H1 (cell line): ENCODE data around the gene PNPLA8. TPM values are rescaled to one million over a fixed set of nuclear protein-coding genes. Genes with fewer than 3 reads are reported as not detected.
A peak's percentile ranks its signal among the peaks of the same experiment; 100 is the strongest.

Experiments used
- BCL11A ChIP-seq, 2 experiments: IDR thresholded peaks; one replicate each; pipeline ENCODE4 v1.6.1; 2011; ENCODE audit warnings: low read depth in 2 of 2, low read length in 2 of 2, mild to moderate bottlenecking in 2 of 2
- EP300 ChIP-seq, 2 experiments: IDR thresholded peaks; 1 replicate in 1 of 2; 2 replicates in 1 of 2; pipeline ENCODE4 v1.6.1; 2011 to 2012; ENCODE audit warnings: low read depth in 2 of 2, low read length in 2 of 2, mild to moderate bottlenecking in 2 of 2, borderline replicate concordance in 1 of 2, inconsistent platforms in 1 of 2, moderate library complexity in 1 of 2
- JUN ChIP-seq: IDR thresholded peaks from 2 replicates; pipeline ENCODE4 v1.6.1; 2011; ENCODE audit warnings: low read depth, mild to moderate bottlenecking, improper control_type of control experiment, low read length
- JUND ChIP-seq: IDR thresholded peaks from 2 replicates; pipeline ENCODE4 v1.6.1; 2011; ENCODE audit warnings: mild to moderate bottlenecking, improper control_type of control experiment, low read length
- MAFK ChIP-seq: IDR thresholded peaks from 2 replicates; pipeline ENCODE4 v1.6.1; 2012; ENCODE audit warnings: low read depth, mild to moderate bottlenecking, improper control_type of control experiment, low read length
- POLR2AphosphoS5 ChIP-seq: IDR thresholded peaks from 2 replicates; pipeline ENCODE4 v1.6.1; 2011; ENCODE audit warnings: low read depth, low read length
- RAD21 ChIP-seq, 2 experiments: IDR thresholded peaks in 1 of 2; conservative IDR thresholded peaks in 1 of 2; 2 replicates each; pipeline ENCODE4 v1.6.1; 2011; ENCODE audit warnings: low read depth in 2 of 2, low read length in 2 of 2, improper control_type of control experiment in 1 of 2, inconsistent platforms in 1 of 2, mild to moderate bottlenecking in 1 of 2, moderate library complexity in 1 of 2
- RBBP5 ChIP-seq: IDR thresholded peaks from 2 replicates; pipeline ENCODE4 v1.7.1; 2012; ENCODE audit warnings: low read depth, mild to moderate bottlenecking, inconsistent platforms, low read length, moderate library complexity, borderline replicate concordance
- SIN3A ChIP-seq, 2 experiments: IDR thresholded peaks in 1 of 2; conservative IDR thresholded peaks in 1 of 2; 2 replicates each; pipeline ENCODE4 v1.6.1; 2011 to 2012; ENCODE audit warnings: low read length in 2 of 2, improper control_type of control experiment in 1 of 2, low read depth in 1 of 2, mild to moderate bottlenecking in 1 of 2
- SRF ChIP-seq: IDR thresholded peaks from 2 replicates; pipeline ENCODE4 v1.6.1; 2011; ENCODE audit warnings: mild to moderate bottlenecking, low read depth, low read length, moderate library complexity
- TAF1 ChIP-seq: IDR thresholded peaks from 2 replicates; pipeline ENCODE4 v1.6.1; 2011; ENCODE audit warnings: mild to moderate bottlenecking, low read depth, low read length
- TBP ChIP-seq: IDR thresholded peaks from 2 replicates; pipeline ENCODE4 v1.6.1; 2011; ENCODE audit warnings: low read depth, low read length, improper control_type of control experiment
- TCF12 ChIP-seq: IDR thresholded peaks from 2 replicates; pipeline ENCODE4 v1.6.1; 2011; ENCODE audit warnings: low read depth, mild to moderate bottlenecking, low read length
- ZNF274 ChIP-seq: IDR thresholded peaks from 2 replicates; pipeline ENCODE4 v1.7.0; 2012; ENCODE audit warnings: low read length, borderline replicate concordance; ENCODE audit errors: extremely low read depth
- polyA plus RNA-seq, 7 experiments: library from polyadenylated mRNA; depleted of rRNA in 3 of 7; stranded (reverse) in 5 of 7; unstranded in 2 of 7; fragments of >200 nt in 5 of 7; fragments of 200-250 nt in 2 of 7; gene quantifications; 1 replicate in 5 of 7; 2 replicates in 1 of 7; 4 replicates in 1 of 7; pipeline versions ENCODE4 v1.2.1 to v1.2.3, GENCODE V29; 2011 to 2013; ENCODE audit warnings: missing spikeins in 2 of 7, mixed read lengths in 2 of 7
- total RNA-seq: library from RNA; stranded (reverse); fragmentation: NEBNext Ultra II Directional; extraction: Animal tissue kit (Norgen Biotek cat#: 25700); gene quantifications from 2 replicates; pipeline ENCODE4 v1.2.1, GENCODE V29; 2021
- TF ChIP-seq, protein P1 (sequence below): IDR thresholded peaks from 2 replicates; pipeline ENCODE4 v1.6.1; 2011; ENCODE audit warnings: low read depth, mild to moderate bottlenecking, low read length; ENCODE audit not compliant: insufficient read depth
- TF ChIP-seq, protein P2 (sequence below): IDR thresholded peaks from 2 replicates; pipeline ENCODE4 v1.6.1; 2012; ENCODE audit warnings: inconsistent platforms
- TF ChIP-seq, protein P3 (sequence below): IDR thresholded peaks from 2 replicates; pipeline ENCODE4 v1.6.1; 2011; ENCODE audit warnings: low read length, improper control_type of control experiment
- TF ChIP-seq, protein P4 (sequence below), 3 experiments: IDR thresholded peaks; 1 replicate in 2 of 3; 2 replicates in 1 of 3; pipeline versions ENCODE4 v1.5.1 to v1.6.1; 2011; ENCODE audit warnings: low read length in 3 of 3, mild to moderate bottlenecking in 3 of 3, inconsistent platforms in 2 of 3, low read depth in 1 of 3, moderate library complexity in 1 of 3; ENCODE audit not compliant: insufficient read depth in 1 of 3; ENCODE audit errors: control extremely low read depth in 1 of 3

PNPLA8 gene
- total and polyA plus RNA-seq, 2 of the 8 experiments (the other 6 are each of a cell fraction or from before 2014, with no cell fraction given) = 3.8 to 11.2 TPM

DNA sequence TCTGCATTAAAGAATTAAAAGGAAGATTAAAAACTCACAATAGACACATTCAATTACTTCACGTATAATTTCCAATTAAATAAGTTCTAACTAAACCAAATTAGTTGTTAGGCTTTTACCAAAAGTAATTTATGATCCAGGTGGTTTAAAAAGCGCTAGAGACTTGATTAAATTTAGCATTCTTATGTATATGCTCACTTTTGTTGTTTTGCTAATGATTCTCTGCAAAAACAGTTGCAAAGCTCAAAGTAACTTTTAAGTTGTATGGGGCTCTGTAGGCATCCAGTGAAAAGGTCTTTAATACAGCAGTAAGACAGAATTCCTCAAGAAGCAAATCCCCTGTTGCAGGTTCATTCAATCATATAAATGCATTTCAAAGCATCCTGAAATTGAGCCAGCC, 15.5 kb upstream of the PNPLA8 start (continued):
- TF ChIP-seq EP300 (IDR thresholded peaks at IDR 0.05; ENCODE audit: borderline replicate concordance in 1 of 2, low read depth in 2 of 2, low read length in 2 of 2) (peak in 1 of 2 experiments; percentile 65; a peak in 1 of 3 replicates), JUND (no peak), ZNF274 (no peak), TAF1 (no peak), RAD21 (IDR thresholded peaks at IDR 0.05 in 1 of 2, conservative IDR thresholded peaks at IDR 0.05 in 1 of 2; ENCODE audit: low read depth in 2 of 2, low read length in 2 of 2) (no peak), TBP (no peak), MAFK (no peak), JUN (no peak), SIN3A (conservative IDR thresholded peaks at IDR 0.05 in 1 of 2, IDR thresholded peaks at IDR 0.05 in 1 of 2; ENCODE audit: low read depth in 1 of 2, low read length in 2 of 2) (no peak), POLR2AphosphoS5 (no peak), SRF (no peak), BCL11A (IDR thresholded peaks at IDR 0.05; ENCODE audit: low read depth in 2 of 2, low read length in 2 of 2) (peak in 1 of 2 experiments; percentile 18), RBBP5 (no peak), TCF12 (no peak)
- TF ChIP-seq, protein P1, sequence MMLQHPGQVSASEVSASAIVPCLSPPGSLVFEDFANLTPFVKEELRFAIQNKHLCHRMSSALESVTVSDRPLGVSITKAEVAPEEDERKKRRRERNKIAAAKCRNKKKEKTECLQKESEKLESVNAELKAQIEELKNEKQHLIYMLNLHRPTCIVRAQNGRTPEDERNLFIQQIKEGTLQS = no peak
- TF ChIP-seq, protein P2, sequence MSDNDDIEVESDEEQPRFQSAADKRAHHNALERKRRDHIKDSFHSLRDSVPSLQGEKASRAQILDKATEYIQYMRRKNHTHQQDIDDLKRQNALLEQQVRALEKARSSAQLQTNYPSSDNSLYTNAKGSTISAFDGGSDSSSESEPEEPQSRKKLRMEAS = no peak
- TF ChIP-seq, protein P3, sequence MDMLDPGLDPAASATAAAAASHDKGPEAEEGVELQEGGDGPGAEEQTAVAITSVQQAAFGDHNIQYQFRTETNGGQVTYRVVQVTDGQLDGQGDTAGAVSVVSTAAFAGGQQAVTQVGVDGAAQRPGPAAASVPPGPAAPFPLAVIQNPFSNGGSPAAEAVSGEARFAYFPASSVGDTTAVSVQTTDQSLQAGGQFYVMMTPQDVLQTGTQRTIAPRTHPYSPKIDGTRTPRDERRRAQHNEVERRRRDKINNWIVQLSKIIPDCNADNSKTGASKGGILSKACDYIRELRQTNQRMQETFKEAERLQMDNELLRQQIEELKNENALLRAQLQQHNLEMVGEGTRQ = no peak
- TF ChIP-seq, protein P4, sequence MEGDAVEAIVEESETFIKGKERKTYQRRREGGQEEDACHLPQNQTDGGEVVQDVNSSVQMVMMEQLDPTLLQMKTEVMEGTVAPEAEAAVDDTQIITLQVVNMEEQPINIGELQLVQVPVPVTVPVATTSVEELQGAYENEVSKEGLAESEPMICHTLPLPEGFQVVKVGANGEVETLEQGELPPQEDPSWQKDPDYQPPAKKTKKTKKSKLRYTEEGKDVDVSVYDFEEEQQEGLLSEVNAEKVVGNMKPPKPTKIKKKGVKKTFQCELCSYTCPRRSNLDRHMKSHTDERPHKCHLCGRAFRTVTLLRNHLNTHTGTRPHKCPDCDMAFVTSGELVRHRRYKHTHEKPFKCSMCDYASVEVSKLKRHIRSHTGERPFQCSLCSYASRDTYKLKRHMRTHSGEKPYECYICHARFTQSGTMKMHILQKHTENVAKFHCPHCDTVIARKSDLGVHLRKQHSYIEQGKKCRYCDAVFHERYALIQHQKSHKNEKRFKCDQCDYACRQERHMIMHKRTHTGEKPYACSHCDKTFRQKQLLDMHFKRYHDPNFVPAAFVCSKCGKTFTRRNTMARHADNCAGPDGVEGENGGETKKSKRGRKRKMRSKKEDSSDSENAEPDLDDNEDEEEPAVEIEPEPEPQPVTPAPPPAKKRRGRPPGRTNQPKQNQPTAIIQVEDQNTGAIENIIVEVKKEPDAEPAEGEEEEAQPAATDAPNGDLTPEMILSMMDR (IDR thresholded peaks at IDR 0.05; ENCODE audit: control extremely low read depth in 1 of 3, insufficient read depth in 1 of 3, low read depth in 1 of 3, low read length in 3 of 3) = no peak
